GM19099 (cell line): ENCODE measurements around the gene ATF6.

Experiments
- POLR2A ChIP-seq: IDR thresholded peaks from 3 replicates; pipeline ENCODE4 v1.6.1; 2011; ENCODE audit warnings: low read depth; ENCODE audit not compliant: insufficient read length; ENCODE audit errors: extremely low read depth

The ATF6 gene

DNA sequence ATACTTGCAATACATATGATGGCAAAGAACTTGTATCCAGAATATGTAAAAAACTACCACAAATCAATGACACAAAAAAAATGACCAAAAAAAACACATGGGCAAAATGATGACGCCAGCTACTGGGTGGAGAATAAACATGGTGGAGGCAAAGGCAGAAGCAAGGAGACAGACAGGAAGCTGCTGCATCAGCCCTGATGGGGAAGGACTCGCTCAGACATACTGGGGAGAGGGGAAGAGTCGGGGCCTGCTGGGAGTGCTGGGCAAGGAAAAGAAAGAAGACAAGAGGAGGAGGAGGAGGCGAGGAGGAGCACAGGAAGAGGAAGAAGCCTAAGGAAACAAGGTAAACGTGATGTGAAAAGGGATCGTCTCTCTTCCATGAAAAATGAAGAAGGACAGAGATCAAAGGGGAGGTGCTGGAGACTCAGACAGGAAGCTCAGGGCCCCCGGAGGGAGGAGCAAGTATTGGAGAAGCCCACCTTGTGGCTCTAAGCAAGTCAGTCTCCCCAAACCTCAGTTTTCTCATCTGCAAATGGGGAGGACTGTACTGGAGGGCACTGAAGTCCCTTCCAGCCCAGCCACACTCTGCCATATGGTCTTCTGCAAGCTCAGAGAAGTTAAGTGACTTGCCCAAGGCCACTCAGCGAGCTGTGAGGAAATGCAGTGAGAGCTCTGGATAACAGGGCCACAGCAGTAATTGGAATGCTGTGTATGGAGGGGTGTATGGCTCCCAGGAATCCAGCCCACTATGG is 233.4 kb downstream of the ATF6 start:
- TF ChIP-seq POLR2A, result no peak

DNA sequence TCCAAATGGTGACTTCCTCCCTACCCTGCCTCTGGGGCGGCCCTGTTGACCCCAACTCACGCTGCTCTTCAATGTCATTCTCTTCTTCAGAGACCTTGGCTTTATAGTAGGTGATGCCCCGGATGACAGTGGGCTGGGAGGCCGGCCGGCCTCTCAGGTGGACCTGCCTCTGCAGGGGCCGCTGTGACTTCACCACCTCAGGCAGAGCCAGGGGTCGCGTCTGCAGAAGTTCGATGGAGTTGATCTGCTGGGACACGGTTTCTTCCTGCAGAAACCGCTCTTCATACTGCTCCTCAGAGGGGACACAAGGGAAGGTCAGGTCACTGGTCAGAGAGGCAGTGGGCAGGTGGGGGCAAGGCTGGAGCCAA is 233.9 kb downstream of the ATF6 start:
- TF ChIP-seq POLR2A, result no peak

DNA sequence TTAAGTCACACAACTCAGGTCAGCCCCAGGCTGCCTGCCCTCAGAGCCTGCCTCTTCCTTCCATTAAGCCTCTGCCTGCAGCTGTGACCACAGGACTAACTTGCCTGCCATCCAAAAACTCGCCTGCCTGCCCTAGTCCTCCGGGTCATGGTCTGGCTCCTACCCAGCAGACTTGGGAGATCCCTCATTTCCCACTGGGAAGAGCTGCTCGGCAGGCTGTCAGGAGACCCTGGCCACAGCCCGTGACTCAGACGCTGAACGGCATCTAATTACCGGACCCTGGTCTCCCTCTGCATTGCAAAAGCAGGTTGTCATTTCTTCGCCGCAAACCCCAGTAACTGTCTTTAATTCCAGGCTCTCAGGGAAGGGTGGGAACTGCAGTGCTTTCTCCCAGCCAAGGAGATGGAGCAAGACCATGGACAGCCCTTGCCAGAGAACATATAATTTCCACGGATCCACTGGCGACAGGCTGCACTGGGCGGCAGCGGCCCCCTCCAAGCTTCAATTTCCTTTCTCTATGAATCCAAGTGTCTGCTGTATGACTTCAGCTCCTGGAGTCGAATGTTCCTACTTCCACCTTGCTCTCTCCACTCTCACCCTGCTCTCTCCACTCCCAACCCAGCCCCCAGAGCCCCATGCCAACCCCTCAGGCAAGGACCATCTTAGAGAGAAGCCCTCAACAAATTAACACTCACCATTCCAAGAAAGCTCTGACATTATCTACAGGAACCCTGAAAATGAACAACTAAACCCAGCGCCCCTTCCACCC is 237.1 kb downstream of the ATF6 start:
- no peak for TF ChIP-seq POLR2A

DNA sequence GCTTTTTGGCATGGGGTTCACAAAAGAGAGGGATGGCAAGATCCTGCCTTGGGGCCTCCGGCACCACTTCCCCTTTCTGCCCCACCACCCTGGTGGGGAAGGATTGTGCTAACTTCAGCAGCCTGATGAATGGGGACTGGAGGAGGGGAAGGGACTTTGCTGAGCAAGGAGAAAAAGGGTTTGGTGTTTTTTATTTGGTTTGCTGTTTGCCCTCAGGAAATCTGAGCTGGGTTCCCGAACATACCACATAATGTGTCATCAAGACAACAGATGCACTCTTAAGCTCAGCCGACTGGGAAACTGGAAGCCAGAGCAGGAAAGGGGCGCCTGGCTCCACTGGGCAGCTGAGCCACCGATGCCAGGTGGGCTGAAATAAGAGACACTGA is 237.7 kb downstream of the ATF6 start:
- no peak for TF ChIP-seq POLR2A

DNA sequence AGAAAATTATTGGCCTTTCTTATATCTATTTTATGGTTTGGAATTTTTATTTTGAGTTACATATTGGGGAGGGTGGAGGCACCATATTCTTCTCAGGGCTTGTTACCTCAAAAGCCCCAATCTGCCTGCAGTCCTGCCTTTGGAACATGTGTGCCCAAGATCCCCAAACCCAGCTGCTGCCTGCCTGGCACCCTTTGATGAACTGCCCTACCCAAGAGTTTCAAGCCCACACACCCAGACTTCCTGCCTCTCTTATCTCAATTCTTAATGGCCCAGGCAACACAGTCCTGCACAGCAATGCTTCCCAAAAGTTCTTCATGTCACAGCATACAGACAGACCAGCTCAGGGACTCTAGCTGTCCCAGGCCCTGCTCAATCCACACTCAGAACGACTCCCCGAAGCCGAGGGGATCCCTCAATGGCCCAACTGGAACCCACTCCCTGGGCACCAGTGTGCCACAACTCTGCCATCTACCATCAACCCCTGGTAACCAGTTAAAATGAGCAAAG is 238.4 kb downstream of the ATF6 start:
- TF ChIP-seq POLR2A, result no peak

DNA sequence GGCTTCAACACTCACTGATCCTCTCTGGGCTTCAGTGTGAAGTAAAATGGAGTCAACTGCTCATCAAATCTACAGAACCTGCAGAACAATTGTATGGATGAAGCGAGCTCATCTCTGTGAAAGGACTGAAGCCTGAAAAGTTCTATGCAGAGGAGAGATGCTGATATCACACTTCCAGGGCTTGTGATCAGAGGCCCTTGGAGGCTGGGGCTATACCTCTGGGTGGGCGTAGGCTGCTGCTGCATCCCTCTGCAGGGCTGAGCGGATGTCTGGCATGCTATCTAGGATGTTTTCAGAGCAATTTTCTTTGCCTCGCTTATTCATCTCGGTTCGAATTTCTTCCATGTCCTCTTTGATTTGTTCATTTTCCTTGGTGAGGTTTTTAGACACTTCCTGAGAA is 240.0 kb downstream of the ATF6 start:
- no peak for TF ChIP-seq POLR2A

DNA sequence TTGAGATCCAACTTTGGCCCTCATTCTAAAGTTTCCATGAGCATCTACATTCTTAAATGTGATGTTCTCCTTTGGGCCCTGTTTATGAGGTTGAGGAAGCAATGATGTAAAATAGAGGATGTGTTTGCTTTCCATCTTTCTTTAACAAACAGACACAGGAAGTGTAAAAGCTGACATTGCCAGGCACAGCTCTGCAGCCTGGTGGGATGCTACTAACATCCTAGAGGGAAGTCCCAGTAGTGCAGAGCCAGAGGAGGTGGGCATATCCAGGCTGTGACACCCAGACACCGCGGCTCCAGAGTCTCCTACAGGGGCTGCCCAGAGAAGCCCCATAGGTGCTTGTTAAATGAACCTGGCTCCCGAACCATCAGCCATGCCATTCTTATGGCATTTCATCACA is 241.3 kb downstream of the ATF6 start:
- TF ChIP-seq POLR2A, result no peak

DNA sequence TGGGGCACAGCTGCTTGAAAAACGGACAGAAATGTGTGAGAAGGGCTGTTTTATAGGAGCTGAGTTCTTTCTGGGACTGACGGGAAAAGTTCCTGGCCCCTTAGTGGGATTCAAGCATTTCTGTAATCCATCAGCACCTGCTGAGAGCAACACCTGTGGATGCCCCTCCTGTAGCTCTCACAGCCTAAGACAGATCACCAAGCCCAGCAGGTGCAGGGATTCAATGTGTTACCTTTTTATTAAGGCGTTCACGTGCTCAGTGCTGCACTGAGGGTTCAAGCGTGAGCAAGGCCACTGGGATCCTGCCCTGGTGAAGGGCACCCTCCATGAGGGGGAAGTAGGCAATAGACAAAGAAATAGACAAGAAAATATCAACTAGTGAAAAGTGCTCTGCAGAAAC is 242.7 kb downstream of the ATF6 start:
- TF ChIP-seq POLR2A, result no peak

DNA sequence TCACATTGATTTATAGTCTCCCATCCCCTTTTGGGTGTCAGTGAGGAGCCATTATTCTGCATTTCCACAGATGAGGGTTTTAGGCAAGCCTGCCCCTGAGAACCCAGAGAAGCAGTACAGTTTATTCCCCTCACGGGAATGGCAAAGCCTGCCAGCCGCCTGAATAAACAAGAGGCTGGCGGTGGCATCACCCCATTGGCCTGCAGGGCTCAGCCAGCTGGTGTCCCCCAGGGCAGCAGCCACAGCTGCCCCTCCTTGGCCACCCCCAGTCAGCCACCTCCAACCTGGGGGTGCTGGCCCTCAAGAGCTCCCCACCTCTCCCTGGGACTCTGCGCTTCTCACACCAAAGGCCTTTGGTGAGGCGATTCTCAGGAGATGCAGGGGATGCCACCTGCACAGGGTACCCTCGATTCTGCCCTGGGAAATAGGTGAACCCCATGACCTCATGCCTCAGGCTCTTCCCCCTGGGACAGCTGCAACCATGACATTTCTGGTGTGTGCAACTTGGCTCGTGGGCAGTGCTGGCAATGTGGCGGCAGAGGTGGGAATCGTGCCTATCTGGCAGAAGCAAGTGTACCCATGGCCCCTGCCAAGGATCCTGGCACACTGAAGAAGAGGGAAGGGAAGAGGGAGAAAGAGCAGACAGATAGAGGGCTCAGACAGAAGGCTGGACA is 243.5 kb downstream of the ATF6 start:
- no peak for TF ChIP-seq POLR2A

DNA sequence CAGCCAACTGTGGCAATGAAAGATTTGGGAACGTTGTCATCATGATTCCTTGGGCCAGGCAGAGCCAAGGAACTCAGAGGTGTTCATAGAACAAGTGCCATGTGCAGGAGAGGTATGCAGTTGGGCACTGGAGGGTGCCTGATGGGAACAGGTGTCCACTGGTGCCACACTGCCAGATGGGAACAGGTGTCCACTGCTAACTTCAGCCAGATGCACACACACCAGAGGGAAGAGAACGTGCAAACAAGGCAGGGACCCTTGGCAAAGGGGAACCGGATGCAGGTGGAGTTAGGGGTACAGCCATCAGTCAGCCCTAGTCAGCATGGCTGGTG is 244.0 kb downstream of the ATF6 start:
- no peak for TF ChIP-seq POLR2A

DNA sequence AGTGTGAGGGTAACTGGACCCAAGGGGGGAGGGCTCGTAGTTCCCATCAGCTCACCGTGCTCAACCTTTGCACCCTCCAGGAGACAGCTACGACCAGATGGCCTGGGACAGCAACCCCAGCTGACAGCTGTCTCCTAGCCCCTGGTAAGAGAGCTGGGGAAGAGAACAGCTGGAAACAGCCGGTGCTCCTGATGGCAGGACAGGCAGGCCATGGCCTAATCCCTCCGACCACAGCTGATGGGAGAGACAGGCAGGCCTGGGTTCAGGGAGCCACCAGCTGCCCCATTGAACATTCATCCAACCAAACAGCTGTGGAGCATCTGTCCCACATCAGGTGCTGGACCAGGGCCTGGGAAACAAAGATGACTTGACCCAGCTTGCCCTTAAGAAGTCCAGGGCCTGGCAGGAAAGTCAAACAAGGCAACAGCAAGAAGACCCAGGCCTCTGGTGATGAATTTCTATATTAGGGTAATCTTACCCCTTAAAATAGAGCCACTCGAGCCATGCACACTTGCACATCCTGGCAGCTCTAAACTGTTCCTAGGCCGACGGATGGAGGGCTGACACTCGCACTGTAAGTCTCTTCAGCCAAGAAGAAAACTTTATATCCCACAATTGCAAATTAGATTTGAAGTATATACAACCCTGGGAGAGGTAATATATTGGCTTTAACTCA is 245.4 kb downstream of the ATF6 start:
- no peak for TF ChIP-seq POLR2A

DNA sequence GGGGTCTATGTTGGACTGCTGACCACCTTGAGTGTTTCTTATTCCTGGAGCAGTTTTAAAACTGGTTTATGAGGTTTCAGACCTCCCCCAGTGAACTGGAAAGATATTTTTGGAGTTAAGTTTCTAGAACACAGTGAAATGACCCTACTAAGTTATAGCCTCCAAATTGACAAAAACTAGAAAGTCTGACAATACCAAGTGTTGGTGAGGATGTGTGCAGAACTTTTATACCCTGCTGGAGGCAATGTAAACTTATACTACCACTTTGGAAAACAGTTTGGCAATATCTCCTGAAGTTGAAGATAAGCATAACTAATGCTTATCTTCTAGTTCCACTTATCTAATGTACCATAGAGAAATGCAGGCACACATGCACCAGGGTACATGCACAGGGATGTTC is 247.2 kb downstream of the ATF6 start:
- TF ChIP-seq POLR2A, result no peak
